ENCODE data around the gene CTNND1. TPM values are rescaled to one million over a fixed set of nuclear protein-coding genes. Genes with fewer than 3 reads are reported as not detected.

Gene CTNND1
- total and polyA plus RNA-seq, 9 of the 15 experiments (the other 6 are each of a cell fraction or from before 2014, with no cell fraction given), result 11.1 to 74.0 (median 43.3) TPM

- peak in 1 of 2 experiments; percentile 92; a peak in 2 of 4 replicates for TF ChIP-seq SRF (CRISPR knock-in tag; IDR thresholded peaks at IDR 0.05)
Measured at GRCh38 chr11:57781529-57781943, 19.9 kb downstream of the CTNND1 start (continued).

GRCh38 chr11:57785072-57785471 lies 23.5 kb downstream of the CTNND1 start:
- Histone ChIP-seq H3K9ac (ENCODE audit: insufficient read depth in 1 of 2, low read depth in 2 of 2, low read length in 2 of 2) (no peak overlapping the region), H3K79me2 (ENCODE audit: control insufficient read depth, insufficient read depth, low read length) (peaks cover 83% of the 10 kb centered on the region), H4K20me1 (replicated peaks; ENCODE audit: control insufficient read depth, insufficient read depth, low read length) (peaks cover 20% of the 10 kb centered on the region; the same call in 1 of the 2 replicates), H3K9me1 (ENCODE audit: control insufficient read depth, insufficient read depth, low read length) (no peaks in the 10 kb centered on the region), H2AFZ (ENCODE audit: low read depth, low read length) (no peak overlapping the region), H3K9me3 (replicated peaks; ENCODE audit: control insufficient read depth, insufficient read depth, low read depth, low read length) (no peaks in the 10 kb centered on the region), H3K4me2 (ENCODE audit: insufficient read depth, low read length) (no peak overlapping the region), H3K36me3 (ENCODE audit: control insufficient read depth, insufficient read depth, low read length) (peaks cover 8% of the 10 kb centered on the region; the same call in 2 of the 3 replicates), H3K27ac (ENCODE audit: extremely low read depth, low read depth, low read length) (no peak overlapping the region), H3K27me3 (ENCODE audit: control insufficient read depth in 2 of 2, insufficient read depth in 2 of 2, low read length in 2 of 2) (no peaks in the 10 kb centered on the region), H3K4me3 (no peak overlapping the region), H3K4me1 (replicated peaks in 1 of 2; ENCODE audit: control insufficient read depth in 2 of 2, insufficient read depth in 2 of 2, low read length in 2 of 2) (peaks cover 7 to 23% of the 10 kb centered on the region in 2 experiments; a peak in 4 of 5 replicates)
- no peak for DNase-seq (ENCODE audit: extremely low read depth in 1 of 4, low spot score in 3 of 4)
- POLR2A ChIA-PET, result interaction anchor here (0.7 to 1.0 kb wide), 5 partner anchors 15 to 463 kb away, joined by 3 to 5 read pairs (median 3); partner anchors contain the start of gene CTNND1
- in situ Hi-C loops (cut with MboI), result no loop called here
- intact Hi-C loops (cut with micrococcal nuclease), result no loop called here
- WGBS (ENCODE audit: insufficient coverage, low coverage, missing lambda C conversion rate), result 71% methylated on average over 2 of the region's 2 CpGs
- no TSS peak for BruUV-seq (replicated peaks)
- CTCF ChIA-PET (ENCODE audit: low intra/inter-chr PET ratio), result no interaction called here
- no peak for FAIRE-seq
- ATAC-seq, result no peak
- TF ChIP-seq MBD1 (CRISPR knock-in tag; IDR thresholded peaks at IDR 0.05) (no peak), RBM15 (IDR thresholded peaks at IDR 0.05; ENCODE audit: insufficient read depth, low read length) (no peak), RFX5 (IDR thresholded peaks at IDR 0.05; ENCODE audit: low read depth, low read length) (no peak), SMARCE1 (IDR thresholded peaks at IDR 0.05) (no peak), HOXB6 (CRISPR knock-in tag; IDR thresholded peaks at IDR 0.05; ENCODE audit: borderline replicate concordance) (no peak), ATF2 (CRISPR knock-in tag; IDR thresholded peaks at IDR 0.05) (no peak), BDP1 (IDR thresholded peaks at IDR 0.05; ENCODE audit: insufficient read depth, insufficient read length) (no peak), ZSCAN32 (CRISPR knock-in tag; IDR thresholded peaks at IDR 0.05) (no peak), ASH1L (IDR thresholded peaks at IDR 0.05; ENCODE audit: borderline replicate concordance, low read depth, partially characterized antibody) (no peak), HCFC1 (IDR thresholded peaks at IDR 0.05; ENCODE audit: low read depth, low read length) (no peak), SLC30A9 (CRISPR knock-in tag; IDR thresholded peaks at IDR 0.05) (no peak), ZNF146 (CRISPR knock-in tag; IDR thresholded peaks at IDR 0.05; ENCODE audit: unreplicated experiment) (no peak), SMARCB1 (IDR thresholded peaks at IDR 0.05; ENCODE audit: insufficient read length, low read depth) (no peak), SAP30 (IDR thresholded peaks at IDR 0.05; ENCODE audit: borderline replicate concordance, insufficient read depth, low read depth, low read length, poor library complexity, severe bottlenecking) (no peak), MLLT1 (IDR thresholded peaks at IDR 0.05) (no peak), NCOR1 (IDR thresholded peaks at IDR 0.05) (no peak), ZNF384 (IDR thresholded peaks at IDR 0.05; ENCODE audit: low read depth, low read length) (no peak)

Measured in K562 (cell line).